CD4-positive, alpha-beta T cell treated with Interleukin-17A for 1 hour (primary cell): ENCODE measurements around the gene RNU6-1.

Source experiments
- DNase-seq: peaks from one replicate; pipeline ENCODE4 v3.0.0-alpha.2; 2020

RNU6-1 gene

GRCh38 chr15:67819636-67820035, 20.2 kb downstream of the RNU6-1 start:
- DNase-seq: no peak

DNA sequence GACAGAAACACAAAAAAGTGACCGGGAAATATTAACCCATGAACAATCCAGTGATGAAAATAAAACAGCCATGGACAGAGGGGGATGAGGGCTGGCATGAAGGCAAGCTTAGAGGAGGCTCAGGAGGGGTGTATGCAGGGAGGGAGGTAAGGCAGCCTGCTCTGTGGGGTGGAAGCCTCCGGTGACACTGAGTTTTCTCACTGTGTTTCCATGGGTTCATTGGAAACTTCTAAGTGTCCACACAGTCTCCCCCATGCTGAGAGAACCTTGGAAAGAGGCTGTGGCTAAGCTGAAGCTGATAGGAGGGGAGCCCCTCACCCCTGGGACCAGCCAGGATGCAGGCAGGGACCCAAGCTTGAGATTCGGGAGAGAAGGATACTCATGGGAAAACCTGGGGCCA, 21.4 kb downstream of the RNU6-1 start:
- DNase-seq: no peak

DNA sequence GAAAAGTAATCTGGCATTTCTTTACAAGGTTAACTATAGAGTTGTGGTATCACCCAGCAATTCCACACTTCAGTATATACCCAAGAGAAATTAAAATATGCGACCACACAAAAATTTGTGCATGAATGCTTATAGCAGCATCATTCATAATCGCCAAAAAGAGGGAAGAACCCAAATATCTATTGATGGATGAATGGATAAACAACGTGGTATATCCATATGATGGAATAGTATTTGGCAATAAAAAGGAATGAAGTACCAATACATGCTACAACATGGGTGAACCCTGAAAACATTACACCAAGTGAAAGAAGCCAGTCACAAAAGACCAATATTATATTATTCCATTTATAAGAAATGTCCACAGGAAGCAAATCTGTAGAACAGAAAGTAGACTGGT, 23.2 kb downstream of the RNU6-1 start:
- DNase-seq: no peak

- no peak for DNase-seq
Measured at GRCh38 chr15:67815036-67815592, 24.7 kb downstream of the RNU6-1 start.

DNA sequence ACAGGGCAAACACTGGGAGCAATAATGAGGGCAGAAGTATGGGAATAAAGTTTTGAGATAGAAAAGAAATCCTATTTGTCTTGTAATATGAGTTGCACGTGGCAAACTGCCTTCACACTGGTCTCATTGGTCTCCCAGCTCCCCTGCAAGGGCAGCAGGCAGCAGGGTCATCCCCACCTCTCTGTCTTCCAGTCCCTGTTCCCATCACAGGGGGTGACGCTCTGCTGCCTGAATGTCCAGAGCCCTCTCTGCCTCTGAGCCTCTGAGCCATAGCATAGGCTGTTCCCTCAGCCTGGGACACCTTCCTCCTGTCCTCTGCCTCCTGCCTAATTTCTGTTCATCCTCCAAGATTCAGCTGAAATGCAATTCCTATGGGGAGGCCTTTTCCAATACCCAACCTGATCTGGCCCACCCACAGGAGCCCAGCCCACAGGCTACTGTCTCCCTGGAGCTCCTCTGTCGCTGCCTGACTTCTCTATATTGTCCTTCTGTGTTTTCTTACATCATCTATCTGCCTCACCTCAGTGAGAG, 26.7 kb downstream of the RNU6-1 start:
- DNase-seq: no peak

DNA sequence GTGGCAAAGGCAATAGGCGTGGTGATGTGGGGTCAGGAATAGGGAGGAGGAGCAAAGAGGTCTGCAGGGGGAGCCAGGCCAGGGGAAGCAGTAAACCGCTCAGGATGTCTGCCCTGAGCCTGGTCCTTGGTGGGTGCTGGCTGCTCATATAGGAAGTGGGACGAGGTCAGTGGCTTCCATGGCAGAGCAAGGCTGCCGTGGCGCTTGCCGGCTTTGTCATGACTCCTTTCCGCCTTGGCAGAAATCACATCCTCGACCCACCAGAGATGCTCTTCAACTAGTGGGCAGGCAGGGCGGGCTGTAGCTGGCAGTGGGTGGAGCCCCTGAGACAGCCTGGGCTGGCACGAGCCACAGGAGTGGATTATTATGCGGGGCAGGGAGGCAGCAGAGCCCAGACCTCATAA, 27.6 kb downstream of the RNU6-1 start:
- DNase-seq: no peak

DNA sequence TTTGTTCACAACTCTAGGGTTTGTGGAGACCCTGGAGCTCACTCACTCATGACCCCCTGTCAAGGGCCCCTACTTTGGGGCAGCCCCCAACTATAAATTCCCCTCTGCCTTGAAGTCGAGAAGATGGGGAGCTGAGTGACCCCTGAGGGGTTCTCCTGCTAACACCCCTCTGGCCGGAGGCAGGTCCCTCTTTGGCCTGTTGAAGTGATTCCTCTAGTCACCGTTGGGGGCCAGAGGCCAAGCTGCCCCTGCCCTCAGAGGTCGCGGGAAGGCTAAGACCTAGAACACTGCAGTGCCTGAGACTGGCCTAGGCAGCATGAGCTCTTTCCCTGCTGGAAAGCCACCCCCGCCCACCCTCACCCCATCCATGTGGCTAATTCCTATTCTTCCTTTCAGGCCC, 30.0 kb downstream of the RNU6-1 start:
- DNase-seq: no peak

- no peak for DNase-seq
Measured at GRCh38 chr15:67809441-67809840, 30.4 kb downstream of the RNU6-1 start.

DNA sequence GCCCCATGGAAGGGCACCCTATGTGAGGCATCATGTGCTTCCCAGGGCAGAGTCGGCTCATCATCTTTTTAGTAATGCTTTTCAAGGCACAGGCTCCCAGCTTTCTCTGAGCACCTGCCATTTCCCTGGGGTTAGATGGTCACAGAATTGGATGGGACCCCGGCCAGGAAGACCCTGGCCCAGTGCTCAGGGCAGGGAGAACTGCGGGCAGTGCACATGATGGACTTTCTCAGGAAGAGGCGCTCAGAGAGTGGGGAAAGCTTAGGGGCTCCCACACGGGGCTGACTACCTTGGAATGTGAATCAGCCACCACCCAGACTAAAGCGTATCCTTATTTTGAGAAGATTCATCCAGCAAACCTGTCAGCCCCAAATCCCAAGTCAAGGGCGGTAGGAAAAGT, 31.0 kb downstream of the RNU6-1 start:
- no peak for DNase-seq

- DNase-seq: no peak
Measured at GRCh38 chr15:67807836-67808235, 32.0 kb downstream of the RNU6-1 start.

DNA sequence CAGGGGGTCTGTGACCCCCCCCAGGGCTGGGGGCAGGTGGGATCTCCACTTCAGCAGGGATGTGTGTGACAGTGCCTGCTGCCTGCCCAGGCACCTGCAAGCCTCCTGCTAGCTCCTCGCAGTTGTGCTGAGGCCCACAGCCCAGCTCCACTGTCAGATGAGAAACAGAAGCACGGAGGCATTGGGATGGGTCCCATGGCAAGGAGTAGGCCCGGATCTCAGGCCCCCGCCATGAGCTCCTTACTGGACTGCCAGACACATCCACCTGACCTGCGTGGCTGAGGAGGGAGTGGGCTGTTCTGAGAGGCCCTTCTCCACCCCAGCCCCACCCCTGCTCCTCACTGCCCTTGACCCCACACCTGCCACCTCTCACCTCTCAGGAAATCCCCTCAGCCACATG, 32.7 kb downstream of the RNU6-1 start:
- DNase-seq: no peak

DNA sequence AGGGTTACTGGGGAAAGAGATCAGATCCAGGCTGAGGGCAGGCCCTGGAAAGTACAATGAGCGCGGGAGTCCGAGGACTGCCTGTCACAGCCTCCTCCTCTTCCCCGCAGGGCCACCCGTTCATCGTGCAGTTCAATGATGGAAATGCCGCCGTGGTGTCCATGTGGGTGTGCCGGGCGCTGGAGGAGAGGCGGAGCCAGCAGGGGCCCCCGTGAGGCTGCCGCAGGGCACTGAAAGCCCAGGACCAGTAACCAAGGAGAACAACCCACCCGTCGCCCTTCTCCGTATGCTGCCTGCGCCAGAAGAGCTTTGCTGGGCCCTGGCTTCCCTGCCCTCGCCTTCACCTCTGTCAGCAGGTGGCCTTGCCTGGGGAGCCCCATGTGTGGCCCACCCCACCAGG, 33.3 kb downstream of the RNU6-1 start:
- DNase-seq: no peak

DNA sequence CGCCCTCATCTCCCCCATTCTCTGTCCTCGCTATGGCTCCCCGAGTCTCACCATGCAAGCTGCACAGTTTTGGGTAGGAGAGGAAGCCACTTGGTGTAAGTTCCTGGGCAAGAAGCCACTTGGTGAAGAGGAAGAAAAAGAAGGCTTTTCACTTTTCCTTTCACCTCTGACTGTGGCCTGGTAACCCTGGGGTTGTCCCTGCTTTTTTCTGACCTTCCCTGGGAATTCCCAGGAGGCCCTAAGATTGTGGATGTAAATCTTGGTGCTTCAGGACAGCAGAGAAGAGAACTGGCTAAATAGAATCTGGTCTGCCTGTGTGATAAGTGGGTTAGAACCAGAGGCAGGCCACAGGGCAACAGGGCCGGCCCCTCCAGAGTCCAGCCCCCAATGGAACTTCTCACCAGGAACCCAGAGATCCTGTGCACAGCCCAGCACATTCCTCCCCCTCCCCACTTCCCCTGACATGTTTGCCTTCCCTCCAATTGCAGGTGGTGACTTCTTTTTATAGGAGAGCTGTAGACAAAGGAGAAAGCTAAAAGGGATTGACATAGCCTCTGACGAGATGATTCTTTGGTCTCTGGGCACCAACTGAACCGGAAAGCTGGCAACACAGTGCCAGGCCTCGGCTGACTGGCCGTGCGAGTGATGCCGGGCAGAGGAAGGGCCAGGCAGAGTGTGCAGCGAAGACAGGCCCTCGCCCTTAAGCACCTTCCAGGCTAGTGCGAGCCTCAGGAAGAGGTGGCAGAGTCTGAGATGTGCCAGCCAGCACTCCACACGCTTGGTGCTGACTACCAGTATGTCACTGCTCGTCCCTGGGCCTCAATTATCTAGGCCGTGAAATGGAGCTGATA, 34.0 kb downstream of the RNU6-1 start:
- DNase-seq: no peak

- no peak for DNase-seq
Measured at GRCh38 chr15:67805008-67805665, 34.7 kb downstream of the RNU6-1 start.

DNA sequence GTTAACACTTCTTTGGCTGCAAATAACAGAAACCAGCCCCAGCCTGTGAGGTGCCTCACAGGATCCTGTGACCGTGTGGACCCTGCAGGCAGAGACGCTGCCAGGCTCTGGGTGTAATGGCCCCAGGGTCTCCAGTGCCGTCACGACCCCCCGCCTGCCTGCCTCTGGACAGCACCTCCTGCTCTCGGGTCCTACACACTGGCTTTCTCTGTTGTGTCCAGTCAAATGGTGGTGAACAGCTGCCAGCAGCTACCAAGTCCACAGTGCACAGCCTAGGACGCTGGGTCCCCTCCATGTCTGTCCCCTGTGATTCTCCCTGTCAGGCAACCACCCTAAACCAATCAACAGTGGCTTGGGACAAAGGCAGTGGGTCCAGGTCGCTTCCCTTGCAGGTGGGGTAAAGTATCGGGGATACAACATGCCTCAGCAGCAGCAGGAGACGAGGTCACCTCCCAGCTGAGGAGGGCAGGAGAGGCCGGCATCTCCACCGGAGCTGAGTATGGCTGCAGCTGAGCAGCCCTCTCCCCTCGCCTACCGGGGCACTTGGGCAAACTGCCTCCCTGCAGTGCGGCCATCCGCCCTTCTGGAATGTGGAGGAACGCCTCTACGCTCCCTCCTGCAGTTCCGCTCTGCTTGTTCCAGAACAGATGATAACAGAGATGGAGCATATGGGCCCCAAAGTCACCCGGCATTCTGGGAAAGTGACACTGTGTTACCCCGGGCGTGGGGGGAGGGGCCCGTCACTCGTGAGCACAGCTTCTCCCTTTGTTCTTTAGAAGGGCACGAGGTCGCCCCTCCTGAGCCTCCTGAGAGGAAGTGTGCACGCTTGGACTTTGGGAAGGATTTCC, 35.6 kb downstream of the RNU6-1 start:
- DNase-seq: no peak

DNA sequence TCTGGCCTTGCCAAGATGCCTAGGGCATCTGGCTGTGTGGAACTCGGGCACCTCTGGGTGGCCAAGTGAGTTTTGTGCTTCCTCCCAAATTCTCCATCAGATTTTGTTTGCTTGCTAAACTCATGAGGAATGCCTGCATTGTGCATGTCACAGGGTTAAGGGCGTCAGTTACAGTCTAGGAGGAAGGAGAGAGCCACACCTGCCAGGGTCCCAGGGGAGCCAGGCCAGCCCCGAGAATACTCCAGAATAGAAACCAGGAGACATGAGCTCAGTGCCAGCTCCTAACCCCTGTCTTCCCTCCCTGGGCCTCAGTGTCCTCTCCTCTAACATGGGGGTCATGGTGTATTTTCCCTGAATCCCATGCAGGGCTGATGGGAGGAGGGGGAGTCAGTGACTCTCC, 36.5 kb downstream of the RNU6-1 start:
- no peak for DNase-seq

GRCh38 chr15:67801926-67802914, 37.6 kb downstream of the RNU6-1 start:
- DNase-seq: no peak

DNA sequence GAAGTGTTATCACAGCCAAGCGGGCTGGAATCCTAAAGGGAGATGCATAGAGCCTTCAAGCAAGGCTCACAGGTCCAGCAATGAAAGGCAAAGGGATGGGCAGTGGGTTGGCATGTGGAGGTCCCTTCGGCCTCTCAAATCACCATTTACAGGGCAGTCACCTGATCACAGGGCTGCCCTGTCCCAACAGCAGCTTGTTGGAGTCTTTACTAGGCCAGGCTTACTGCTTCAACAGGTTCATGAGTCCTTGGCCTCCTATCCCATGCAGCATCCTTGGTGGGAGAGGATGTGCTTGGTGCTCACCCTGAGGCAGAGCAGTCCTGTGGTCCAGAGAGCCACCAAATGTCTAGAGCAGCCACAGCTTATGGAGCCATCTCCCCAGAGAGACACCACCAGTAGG, 38.7 kb downstream of the RNU6-1 start:
- DNase-seq: no peak

DNA sequence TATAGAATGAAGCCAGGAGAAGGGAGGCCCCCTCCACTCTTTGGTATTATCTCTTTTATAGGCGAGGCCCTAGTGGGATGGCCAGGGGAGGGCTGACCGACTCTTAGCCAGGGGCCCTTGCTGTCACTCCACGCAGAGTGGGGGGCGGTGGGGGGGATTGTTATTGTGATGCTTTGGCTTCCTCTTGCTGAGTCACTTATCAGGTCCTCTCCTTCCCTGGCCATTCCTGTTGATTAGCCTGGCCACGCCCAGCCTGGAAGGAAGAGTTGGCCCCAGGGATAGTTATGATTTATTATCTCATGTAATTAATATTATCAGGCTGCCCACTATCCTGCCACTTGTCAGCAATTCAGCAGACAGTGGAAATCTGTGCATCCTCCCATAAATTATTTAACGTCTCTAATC, 40.0 kb downstream of the RNU6-1 start:
- DNase-seq: no peak

- DNase-seq: no peak
Measured at GRCh38 chr15:67796196-67797127, 43.4 kb downstream of the RNU6-1 start.
